Measurements from ENCODE around the gene GRIK3. TPM values are rescaled to one million over a fixed set of nuclear protein-coding genes. Genes with fewer than 3 reads are reported as not detected.

The GRIK3 gene
- total and polyA plus RNA-seq, 2 of the 8 experiments (the other 6 are each of a cell fraction or from before 2014, with no cell fraction given): 2.1 to 3.4 TPM

DNA sequence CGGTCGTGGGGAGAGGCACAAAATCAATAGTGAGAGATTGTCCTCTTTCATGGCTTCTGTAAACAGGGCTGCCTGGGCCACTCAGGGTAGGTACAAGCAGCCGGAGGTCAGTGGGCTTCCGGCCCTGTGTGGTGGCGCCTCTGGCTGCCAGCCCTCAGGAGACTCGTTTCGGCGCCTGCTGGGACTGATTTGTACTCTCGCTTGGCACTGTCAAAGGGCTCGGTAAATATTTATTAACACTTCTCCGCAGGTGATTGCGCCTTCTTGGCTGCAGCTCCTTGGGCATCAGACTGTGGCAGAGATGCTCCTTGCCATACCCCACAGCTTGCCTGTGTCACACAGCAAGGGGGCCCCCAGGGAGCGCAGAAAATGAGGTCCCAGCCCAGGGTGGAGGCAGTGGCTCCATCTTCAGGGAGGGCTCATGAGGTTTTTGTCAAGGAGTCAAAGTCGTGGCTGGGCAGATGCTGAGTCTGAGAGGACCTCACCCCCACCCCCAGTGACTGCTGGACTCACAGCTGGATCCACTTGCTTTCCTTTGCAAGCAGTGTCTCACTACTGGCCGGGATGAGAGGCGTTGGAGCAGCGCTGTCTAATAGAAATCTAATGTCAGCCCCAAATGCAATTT is 262.5 kb downstream of the GRIK3 start (continued):
- no peak for TF ChIP-seq RNF2 (IDR thresholded peaks at IDR 0.05; ENCODE audit: borderline replicate concordance, low read depth, low read length, missing control alignments, poor library complexity, severe bottlenecking)
- no peak for TF ChIP-seq SRF (IDR thresholded peaks at IDR 0.05; ENCODE audit: low read depth, low read length)
- TF ChIP-seq EGR1 (IDR thresholded peaks at IDR 0.05; ENCODE audit: borderline replicate concordance, low read depth, low read length): no peak
- TF ChIP-seq CHD2 (IDR thresholded peaks at IDR 0.05; ENCODE audit: low read length): no peak
- TF ChIP-seq POLR2A (IDR thresholded peaks at IDR 0.05; ENCODE audit: control extremely low read depth in 1 of 2, low read depth in 2 of 2, low read length in 2 of 2): no peak
- TF ChIP-seq TBP (IDR thresholded peaks at IDR 0.05; ENCODE audit: low read depth, low read length): no peak
- TF ChIP-seq TAF7 (optimal IDR thresholded peaks at IDR 0.05; ENCODE audit: borderline replicate concordance, low read depth, low read length): no peak
- no peak for TF ChIP-seq RXRA (IDR thresholded peaks at IDR 0.05; ENCODE audit: insufficient read depth, low read depth, low read length)
